Subcutaneous adipose tissue (tissue), 4 donors: ENCODE measurements around the gene ZNF30. TPM values are rescaled to one million over a fixed set of nuclear protein-coding genes. Genes with fewer than 3 reads are reported as not detected.

Source experiments
- total RNA-seq, 4 donors: library from RNA; depleted of rRNA; stranded (reverse); fragments of >200 nt; gene quantifications; one replicate each; pipeline ENCODE4 v1.1.0, GENCODE V29; 2016
- TF ChIP-seq, protein P1 (sequence below): fragments of 450-650 bp; IDR thresholded peaks from one replicate; pipeline ENCODE4 v1.5.1; 2016; ENCODE audit warnings: low read depth, mild to moderate bottlenecking, control low read depth, antibody characterized with exemption, moderate library complexity

Gene ZNF30
- total RNA-seq, 4 donors from 2014 or later = 1.8 to 3.4 (median 2.4) TPM

DNA sequence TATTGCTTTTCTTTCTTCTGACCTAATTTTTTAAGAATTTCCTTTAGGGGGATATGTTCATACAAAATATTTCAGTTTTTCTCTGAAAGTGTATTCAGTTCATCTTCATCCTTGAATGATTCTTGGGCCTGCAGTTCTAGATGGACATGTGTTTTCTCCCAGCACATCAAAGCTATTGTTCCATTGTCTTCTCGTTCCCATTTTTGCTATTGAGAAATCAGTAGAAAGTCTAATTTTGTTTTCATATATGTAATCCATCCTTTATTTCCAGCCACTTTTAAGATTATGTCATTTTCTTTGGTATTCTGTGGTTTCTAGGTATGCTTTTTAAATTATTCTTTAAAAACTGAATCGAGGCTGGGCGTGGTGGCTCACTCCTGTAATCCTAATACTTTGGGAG lies 57.6 kb downstream of the ZNF30 start:
- TF ChIP-seq, protein P1, sequence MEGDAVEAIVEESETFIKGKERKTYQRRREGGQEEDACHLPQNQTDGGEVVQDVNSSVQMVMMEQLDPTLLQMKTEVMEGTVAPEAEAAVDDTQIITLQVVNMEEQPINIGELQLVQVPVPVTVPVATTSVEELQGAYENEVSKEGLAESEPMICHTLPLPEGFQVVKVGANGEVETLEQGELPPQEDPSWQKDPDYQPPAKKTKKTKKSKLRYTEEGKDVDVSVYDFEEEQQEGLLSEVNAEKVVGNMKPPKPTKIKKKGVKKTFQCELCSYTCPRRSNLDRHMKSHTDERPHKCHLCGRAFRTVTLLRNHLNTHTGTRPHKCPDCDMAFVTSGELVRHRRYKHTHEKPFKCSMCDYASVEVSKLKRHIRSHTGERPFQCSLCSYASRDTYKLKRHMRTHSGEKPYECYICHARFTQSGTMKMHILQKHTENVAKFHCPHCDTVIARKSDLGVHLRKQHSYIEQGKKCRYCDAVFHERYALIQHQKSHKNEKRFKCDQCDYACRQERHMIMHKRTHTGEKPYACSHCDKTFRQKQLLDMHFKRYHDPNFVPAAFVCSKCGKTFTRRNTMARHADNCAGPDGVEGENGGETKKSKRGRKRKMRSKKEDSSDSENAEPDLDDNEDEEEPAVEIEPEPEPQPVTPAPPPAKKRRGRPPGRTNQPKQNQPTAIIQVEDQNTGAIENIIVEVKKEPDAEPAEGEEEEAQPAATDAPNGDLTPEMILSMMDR = no peak

DNA sequence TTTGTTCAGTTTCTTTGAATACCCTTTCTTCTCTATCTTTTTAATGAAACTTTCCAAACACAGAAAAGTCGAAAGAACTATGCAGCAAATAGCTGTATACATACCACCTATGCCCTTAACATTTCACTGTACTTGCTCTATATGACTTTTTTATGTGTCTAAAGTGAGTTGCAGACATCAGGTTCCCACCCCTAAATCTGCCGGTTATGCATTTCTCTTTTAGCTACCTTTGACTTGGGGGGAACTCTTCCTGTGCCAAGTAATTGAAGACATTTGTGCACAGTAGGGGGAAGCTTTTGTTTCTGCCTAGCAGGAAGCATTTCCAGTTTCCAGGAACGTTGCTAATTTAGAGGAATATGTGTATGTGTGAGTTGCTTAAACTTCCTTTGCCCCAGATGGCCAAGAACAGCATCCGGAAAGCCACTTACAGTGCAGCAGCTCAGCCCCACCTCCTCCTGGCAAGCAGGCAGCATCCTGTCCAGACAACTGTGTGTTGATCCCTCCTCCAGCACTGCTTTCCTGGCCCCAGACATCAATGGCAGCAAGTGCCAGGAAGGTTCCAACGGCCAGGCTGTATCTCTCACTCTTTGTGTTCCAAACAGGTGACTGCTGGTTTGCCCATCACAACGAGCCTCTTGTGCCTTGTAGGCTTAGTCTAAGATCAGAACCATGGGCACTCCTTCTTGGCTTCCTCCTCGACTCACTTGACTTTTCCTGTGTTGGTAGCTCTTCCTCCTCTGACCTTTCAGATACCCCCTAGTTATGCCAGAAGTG lies 58.7 kb downstream of the ZNF30 start:
- TF ChIP-seq, protein P1 = no peak

DNA sequence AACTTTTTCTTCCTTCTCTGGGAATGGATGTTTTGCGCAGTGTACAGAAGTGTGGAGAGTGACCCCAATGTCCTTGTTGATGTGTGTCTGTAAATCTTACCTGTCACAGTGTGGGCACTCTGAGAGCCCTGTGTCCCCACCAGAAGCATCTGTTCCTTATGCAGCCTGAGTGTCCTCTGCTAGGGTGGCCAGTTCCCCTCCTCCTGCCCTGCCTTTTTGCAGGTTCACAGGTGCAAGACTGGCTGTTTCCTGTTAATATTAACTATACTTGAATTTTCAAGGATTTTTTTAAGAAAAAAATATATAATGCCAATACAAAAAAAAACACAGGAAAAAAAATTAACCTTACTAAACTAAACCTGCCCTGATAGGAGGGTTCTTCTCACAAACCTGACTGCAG lies 61.4 kb downstream of the ZNF30 start:
- TF ChIP-seq, protein P1 = no peak

DNA sequence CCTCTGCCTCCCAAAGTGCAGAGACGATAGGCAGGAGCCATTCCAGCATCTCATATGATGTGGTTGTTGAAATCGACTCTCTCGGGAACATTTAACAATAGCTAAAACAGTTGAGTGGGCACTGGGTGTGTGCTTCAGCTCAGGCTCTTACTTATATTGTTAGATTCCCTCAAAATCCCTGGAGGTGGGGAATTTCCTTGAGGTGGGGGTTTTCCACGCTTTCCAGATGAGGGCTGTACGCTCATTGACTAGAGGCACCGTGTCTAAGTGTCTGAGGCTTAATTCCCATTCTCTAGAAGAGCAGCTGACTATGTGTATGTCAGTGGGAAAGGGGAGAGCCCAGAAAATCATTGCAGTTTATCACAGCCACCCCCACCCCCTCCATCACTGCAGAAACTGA lies 62.6 kb downstream of the ZNF30 start:
- TF ChIP-seq, protein P1 = no peak

DNA sequence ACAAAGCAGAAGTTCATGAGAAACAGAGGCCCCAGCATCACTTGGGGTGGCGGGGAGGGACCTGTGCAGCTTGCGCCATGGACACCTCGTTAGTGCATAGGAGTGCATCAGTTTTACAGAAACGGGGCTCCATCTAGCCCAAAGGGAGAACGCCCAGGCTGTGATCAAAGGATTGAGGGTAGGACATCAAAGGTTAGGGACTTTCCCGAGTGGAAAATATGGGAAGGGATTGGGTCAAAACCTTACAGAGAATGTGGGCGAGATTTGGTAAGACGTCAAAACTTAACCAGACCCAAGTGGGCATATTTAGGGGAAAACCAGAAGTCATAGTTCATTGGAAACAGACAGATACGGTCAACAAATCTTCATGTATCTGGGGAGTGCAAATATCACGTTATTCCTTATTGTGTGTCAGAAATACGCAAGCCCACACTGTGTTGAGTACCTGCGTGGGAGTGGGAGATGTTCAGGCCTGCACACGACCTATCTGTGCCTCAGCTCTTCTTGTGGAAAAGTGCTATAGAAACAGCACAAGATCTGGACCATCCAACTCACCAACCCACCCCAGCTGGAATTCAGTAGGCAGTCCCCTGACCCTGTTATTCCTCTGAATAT lies 64.0 kb downstream of the ZNF30 start:
- TF ChIP-seq, protein P1 = no peak

DNA sequence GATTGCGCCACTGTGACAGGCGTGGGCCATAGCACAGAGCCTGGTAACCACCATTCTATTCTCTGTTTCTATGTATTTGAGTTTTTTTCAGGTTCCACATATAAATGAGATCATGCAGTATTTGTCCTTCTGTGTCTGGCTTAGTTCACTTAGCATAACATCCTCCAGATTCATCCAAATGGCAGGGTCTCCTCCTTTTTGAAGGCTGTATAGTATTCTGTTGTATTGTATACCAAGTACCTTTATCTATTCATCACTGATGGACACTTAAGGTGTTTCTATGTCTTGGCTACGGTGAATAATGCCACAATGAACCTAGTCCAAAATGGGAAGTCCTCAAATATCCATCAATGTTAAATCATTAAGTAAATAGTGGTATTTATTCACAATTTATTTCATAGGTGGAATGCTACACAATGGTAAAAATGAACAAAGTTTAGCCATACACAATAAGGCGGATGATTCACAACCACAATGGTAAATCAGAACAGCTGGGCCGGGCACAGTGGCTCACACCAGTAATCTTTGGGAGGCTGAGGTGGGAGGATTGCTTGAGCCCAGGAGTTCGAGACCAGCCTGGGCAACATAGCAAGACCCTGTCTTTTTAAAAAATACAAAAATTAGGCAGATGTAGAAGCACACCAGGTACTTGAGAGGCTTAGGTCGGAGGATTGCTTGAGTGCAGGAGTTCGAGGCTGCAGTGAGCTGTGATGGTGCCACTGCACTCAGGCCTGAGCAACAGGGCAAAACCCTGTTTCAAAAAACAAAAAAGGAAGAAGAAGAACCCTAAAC lies 65.0 kb downstream of the ZNF30 start:
- TF ChIP-seq, protein P1 = no peak

DNA sequence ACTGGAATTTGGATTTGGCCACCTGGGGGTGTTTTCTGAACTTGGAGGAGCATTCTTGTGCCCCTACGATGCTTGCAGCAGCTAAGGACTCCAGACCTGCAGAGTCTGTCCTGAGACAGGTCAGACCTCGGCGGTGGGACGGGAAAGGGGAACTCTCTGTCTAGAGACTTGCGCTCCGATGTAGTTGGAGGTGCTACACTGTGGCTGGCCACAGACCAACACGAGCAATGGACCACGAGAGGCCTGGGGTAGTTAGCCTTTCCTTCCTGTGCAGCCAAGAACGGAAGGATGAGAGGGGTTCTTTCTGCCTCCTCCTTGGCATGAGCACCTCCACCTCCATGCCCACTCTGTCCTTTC lies 67.6 kb downstream of the ZNF30 start:
- TF ChIP-seq, protein P1 = no peak
